Endometrium (tissue), 2 donors: ENCODE results near the gene IRF2BP2.

ENCODE experiments used
- FAIRE-seq: peaks from 2 replicates; lab custom pipeline; 2012; peaks lifted over from hg19 to GRCh38; lab: Jason Lieb, UNC
- donor health status: control.
- donor health status: control.

Gene IRF2BP2

DNA sequence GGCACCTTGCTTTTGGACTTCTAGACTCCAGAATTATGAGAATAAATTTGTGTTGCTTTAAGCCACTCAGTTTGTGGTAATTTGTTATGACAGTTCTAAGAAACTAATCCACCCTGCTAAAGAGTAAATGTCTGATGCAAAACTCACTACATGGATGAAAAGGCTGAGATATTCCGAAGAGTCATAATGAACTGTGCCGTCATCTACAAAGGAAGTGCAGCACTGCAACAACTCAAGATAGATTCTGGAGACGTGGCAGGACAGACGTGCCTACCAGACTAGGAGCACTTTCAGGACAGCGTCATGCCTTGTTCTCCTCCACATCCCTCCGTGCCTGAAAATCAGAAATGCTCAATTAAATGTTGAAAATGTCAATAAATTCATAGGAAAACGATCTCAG, 24.4 kb upstream of the IRF2BP2 start:
- FAIRE-seq, result no peak

DNA sequence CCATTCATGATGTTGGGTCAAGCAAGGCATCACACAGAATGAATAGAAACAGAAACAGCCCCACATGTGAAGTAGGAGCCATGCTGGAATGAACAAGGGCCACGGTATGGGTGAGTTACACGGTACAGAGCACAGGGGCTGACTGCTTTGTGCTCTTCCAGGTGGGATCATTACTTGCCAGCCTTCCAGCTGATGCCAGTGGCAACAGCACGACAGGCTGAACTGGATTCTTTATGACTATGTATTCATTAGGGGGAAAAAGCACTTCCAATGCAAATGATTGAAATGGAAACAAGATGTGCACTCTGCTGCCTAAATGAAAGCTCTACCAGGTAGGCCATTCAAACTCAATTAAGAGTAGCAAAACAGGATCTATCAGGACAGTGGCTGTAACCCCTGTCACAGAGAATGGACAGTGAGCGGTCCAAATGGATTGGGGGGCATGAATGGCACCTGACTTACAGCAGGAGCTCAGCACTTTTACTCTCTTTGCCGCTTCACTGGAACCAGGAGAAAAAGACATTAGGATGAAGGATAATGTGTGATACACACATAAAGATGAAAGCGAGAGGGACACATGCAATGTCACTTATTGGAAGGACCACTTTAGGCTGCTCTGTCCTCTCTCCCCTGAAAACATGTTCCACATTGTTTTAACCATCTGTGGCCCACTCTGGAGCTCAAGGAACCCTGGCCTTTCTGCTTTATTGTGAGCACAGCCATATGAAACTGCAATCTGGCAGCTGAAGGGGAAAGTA, 23.4 kb upstream of the IRF2BP2 start:
- FAIRE-seq, result no peak

DNA sequence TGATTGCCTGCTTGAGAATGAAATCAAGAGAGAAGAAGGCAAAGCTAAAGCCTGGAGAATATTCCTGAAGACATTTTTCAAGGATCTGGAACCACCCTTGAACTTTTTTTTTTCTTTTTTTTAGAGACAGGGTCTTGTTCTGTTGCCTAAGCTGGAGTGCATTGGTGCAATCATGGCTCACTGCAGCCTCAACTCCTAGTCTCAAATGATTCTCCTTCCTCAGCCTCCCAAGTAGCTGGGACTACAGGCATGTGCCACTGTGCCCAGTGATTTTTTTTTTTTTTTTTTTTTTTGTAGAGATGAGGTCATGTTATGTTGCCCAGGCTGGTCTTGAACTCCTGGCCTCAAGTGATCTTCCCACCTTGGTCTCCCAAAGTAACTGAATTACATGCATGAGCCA, 22.2 kb upstream of the IRF2BP2 start:
- no peak for FAIRE-seq

DNA sequence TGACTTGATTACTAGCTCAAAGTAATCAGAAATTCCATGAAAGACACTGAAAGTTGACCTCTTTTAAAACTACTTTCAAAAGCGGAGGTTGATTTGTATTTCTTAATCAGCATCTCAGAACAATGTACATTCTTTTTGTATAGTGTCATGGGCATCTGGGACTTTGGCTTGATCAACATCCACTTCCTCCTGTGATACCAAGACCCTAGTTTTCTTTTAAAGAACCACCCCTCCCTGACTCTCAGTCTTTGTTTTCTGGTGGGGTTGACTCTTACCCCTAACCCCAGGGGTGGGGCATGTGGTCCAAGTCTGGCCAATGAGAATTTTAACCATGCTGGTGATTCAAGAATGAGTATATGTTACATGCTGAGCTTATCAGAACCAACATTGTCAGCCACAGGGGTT, 21.7 kb upstream of the IRF2BP2 start:
- FAIRE-seq, result no peak

DNA sequence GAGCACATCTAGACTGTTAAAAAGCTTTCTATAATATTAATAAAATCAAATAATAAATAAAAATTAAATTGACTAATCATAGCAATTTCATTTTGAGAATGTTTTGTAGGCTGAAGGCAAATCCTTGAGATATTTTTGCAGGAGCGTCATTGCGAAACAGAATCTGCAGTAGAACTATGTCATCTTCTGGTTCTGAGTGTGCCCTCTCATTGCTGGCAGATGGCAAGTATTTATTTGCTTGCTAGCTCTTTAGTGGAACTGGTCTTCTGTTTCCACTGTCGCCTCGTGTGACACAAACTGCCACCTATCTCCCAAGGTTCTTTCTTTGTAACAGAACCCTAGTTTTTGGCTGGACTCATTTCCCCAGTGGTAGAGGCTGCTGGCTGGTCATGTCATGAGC, 19.0 kb upstream of the IRF2BP2 start:
- no peak for FAIRE-seq

DNA sequence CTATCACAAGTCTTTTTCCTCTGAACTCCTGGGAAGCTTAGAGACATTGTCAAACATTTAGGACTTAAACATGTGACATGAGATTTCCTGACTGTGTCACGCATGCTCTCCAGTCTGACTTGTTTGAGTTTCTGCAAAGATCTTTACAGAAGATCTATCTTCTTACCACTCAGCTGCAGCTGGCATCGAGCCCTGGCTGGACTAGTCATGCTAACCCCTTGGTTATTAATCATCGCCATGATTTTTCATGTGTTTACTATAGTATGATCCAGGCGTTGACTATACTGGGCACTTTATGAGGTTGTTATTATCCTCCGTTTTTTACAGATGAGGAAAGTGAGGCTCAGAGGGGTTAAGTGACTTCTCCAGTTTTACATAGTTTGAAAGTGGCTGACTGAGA, 18.1 kb upstream of the IRF2BP2 start:
- no peak for FAIRE-seq

DNA sequence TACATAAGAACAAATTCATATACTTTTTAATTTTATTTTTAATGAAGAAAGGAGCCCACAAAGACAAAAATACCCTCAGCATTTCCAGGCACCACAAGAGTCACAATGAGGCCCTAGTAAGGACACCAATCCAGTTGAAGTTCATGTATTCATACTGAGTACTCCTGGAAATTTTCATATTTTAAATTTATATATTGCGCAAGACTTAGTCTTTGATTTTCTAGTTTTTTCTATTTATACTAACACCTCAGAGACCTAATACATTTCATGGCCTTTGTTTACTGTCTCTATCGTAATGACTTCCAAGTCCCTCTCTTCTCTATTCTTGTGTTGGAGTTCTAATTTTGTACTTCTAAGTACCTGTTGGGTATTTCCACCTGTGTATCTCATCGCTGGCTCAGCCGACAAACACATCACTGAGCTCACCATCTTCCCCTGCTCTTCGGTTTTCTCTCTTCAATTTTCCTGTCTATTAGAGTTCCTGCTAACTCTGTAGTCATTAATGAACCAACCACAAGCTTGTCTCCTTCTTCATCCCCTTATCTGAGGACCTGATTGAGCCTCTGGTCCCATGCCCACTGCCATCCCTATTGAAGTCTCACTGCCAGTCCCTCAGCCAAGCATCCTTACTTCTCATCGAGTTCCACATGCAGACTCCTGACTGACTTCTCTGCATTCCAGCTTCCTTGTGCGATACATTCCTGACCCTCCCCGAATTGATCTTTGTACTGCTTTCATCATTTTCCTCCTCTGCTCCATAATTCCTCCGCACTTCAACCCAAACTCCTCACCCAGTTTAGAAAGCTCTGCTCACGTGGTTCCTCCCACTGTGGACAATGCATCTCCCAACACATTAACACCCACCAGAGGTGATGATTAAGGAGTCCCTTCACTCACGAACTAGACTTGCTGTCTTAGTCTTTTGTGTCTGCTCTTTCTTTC, 17.3 kb upstream of the IRF2BP2 start:
- FAIRE-seq, result no peak

DNA sequence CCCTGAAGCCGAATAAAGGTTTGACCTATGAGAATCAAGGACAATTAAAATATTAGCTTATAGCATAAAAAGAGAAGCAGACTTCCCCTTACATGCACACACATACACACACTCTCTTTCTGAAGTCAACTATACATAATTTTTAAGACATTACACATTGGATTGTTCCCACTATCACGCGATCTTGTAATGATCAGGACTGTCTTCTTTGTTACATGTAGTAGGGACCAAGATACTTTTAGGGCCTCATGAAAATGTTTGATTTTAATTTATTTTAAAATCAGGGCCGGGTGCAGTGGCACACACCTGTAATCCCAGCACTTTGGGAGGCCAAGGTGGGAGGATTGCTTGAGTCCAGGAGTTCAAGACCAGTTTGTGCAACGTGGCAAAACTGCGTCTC, 16.4 kb upstream of the IRF2BP2 start:
- FAIRE-seq, result no peak

DNA sequence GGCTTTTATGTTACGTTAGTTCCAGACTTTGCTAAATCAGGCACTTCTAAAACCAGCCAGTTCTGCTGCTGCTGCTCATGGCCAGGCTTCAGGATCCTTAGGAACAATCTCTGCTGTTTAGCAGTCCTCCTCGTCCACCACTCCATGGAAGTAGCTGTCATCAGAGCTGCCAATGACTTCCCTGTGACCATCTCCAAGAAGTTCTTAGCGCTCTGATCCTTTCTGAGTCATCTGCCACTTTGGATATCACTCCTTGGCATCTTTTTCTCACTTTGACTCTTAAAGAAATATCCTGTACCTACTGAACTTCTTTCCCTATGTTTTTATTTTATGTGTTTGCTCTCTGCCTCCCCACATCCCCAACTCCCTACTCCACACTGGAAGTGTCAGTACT, 14.7 kb upstream of the IRF2BP2 start:
- no peak for FAIRE-seq

DNA sequence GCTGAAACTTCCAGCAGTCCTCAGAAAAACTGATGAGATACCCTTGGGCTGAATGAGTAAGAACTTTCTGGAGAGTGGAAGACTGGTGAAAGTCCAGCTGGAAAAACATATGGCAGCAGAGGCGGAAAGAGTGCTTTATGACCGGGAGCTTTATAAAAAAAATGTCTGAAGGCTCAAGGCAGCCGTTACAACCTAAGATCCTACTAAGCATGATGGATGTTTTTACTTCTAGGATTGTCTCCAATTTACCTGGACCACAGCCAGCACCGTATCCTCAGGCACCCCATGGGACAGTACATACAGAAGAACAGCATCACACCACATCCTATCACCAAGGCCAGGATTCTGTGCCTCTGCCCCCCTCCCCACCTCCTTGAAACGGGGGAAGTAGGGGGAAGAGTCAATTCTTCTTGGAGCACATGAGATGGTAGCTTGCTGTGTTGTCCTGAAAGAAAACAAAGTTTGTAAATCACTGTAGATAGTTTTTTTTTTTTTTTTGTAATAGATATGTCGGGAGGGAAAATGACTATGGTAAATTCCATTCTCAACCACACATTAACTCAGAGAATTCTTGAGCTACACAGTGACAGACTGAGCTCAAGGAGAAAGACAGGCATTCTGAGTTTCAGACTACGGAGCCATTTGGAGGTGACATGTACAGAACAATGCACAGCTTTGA, 11.8 kb upstream of the IRF2BP2 start:
- FAIRE-seq, result no peak

DNA sequence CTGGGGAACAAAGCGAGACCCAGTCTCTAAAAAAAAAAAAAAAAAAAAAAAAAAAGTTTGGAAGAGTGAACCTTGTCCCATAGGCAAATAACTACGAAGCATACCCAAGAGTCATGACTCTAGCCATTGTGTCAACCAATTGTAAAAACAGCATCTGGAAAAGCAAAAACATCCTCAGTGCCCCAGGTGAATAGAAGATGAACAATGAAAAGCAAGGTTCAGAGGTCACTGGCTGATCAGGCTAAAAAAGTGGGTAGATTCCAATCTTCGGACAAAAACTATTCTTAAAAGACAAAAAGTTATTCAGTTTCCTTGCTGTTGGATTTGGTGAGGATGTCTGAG, 11.1 kb upstream of the IRF2BP2 start:
- FAIRE-seq, result no peak

DNA sequence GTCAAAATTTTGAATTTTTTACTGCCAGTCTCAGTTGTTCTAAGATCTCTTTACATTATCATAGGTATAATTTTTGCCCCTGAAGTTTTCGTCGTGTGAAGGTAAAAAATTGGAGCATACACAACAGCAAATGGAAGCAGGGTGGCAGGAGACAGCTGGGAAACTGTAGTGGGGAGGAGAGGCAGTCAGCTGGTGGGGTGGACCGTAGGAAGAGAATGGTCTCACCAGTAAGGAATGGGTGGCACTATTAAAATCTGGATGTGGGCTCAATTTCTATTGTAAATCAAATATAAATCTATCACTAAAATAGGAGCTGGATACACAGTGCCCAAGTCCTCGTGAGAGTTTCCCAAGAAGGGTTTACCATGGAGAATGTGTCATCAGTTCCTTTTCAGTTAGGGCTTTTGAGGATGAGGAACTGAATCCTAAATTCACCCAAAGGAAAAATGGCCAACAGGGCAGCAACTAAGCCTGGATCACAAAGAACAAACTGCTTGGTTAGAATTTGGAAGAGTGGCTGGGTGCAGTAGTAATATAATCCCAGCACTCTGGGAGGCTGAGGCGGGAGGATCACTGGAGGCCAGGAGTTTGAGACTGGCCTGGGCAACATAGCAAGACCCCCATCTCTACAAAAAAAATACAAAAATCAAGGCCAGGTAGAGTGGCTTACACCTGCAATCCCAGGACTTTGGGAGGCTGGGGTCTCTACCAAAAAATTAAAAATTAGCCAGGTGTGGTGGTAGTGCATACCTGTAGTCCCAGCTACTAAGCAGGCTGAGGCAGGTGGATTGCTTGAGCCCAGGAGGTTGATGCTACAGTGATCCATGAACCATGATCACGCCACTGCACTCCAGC, 10.5 kb upstream of the IRF2BP2 start:
- FAIRE-seq, result no peak

DNA sequence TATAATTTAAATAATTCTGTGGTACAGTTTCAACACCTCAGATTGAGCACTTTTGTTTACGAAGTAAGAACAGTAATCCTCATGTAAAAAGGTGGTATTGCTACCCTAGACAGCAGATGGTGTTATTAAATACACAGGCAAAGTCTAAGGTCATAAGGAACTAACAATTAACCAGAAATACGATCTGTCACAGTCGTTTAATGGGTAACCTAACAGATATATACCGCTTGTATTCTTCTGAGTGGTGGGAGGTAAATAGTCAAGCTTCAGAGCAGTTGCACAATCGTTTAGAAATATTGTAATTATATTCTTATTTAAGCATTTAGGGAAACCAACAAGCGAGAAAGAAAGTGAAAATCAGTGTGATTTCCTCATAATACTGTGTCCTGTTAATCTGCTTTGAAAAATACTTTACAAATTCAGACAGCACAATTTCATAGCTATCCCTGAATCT, 9.8 kb upstream of the IRF2BP2 start:
- no peak for FAIRE-seq

DNA sequence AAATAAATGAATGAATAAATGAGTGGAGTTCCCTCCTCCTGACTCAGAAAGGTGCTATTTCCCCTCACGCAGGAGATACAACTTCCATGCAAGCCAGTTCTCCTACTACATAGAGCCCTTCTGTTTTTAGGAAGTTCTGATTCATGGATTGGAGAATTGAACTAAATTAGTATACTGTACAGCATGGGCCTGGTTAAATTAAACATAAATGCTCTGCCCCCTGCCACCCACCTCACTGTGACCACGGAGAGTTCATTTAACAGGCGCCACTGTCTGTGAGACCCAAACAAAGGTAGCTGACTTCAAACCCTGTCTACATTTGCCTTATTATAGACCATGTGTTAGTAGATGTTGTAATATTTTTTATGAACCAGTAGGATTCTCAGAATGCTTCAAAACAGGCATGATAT, 9.1 kb upstream of the IRF2BP2 start:
- FAIRE-seq, result no peak

DNA sequence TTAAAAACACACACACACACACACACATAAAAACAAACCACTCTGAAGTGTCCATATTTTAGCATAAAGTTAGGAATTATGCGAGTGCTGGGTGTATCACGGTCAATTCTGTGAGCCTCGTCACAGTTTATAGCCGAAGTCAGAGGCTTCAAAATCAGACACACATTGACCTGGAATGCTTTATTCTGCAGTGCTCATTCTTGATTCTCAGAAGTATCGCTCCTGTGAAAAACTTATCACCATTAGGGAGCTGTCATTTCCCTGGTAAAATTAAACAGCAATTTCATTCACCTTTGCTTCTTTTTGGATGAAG, 8.7 kb upstream of the IRF2BP2 start:
- FAIRE-seq, result no peak

DNA sequence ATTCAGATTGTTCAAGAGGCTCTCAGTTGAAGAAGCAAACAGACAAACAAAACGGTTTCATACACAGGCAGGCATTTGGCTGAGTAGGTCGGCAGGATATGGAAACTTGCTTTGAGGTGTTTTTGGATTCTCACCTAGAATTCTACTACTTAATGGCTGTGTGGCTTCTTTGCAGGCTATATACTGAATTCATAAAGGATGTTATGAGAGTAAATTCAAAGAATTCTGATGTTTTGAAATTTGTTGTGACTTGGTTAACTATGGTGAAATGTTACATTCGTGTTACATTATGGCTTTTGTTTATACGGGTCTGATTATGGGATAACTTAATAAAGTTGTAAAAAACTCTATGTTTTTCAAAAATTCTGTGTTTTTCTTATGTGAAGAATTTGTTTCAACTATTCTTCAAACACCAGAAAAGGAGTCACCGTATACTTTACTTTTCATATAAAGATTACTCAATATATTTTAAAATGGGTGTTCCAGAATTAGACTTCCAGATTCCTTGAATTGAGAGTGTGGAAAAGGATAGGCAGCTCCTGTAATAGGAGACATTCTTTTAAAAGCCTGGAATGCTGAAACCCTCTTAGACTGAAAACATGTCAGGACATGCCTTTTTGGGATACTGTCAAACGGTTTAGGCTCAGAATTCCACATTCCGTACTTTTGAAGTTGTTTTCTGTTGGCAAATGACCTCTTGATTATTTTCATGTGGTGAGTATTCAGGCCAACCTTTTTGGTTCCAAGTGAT, 8.2 kb upstream of the IRF2BP2 start:
- no peak for FAIRE-seq

DNA sequence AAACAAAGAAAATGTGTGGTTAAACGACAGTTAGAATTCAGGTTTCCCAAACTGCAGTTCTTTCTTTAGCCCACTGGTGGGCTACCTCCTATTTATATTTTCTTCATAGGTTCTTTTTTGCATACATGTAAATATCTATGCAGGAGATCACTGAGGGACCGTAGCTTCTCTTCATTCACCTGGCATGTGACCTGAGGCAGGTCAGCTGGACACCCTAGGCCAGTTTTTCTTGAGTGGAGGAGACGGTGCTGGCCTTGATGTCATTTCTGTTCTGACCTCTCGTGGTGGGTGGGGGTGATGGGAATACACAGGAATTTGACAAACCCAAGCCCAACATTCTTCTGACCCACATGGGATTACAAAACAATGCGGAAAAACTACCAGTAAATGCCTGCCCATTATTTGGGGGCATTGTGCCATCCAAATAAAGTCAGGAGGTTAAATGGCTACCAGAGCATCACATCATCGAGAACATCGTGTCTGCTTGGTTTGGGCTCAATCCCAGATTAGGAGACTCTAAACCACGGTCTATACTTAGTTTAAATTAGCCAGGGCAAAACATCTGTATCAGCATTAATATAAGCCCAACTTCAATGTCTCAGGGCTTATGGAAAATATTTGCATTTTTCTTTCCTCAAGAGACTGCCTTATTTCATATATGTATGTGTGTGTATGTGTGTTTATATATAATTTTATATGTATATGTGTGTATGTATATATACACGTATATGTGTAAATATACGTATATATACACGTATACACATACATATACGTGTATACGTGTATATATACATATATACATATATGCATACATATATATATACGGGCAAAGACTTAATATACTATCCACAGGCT, 7.4 kb upstream of the IRF2BP2 start:
- no peak for FAIRE-seq

DNA sequence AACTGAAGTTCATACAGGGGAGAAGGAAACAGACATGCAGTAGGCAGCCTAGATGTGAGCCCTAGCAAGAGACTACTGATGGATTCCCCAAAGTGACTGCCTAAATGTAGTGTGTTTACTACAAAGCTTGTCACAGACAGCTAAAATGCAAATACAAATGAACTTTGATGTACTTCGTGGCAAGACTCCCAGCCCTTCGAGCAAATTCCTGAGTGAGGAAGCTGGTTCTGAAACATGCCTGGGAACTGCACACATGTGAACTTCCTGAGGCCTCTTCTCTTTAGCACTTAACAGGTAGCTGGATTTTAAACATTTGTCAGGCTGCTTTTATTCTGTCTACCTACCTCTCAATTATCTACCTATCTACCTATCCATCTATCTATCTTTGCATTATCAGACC, 6.7 kb upstream of the IRF2BP2 start:
- no peak for FAIRE-seq

DNA sequence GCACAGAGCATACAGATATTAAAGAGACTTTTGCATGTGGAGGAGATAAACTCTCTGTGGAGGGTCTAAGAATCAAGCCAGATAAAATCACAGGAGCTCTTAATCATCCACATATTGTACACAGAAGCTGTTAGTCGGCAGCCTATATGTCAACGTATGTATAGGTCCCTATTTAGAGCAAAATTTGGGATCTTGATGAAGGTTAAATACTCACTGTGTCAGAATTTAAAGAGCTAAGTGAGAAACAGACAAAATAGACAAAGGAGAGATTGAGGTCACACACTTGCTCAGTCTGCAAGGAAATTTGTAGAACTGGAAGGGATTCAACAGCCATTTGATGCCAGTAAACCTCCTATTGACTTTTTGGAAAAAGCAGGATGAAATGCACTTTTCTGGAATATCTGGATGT, 4.1 kb upstream of the IRF2BP2 start:
- FAIRE-seq, result no peak

DNA sequence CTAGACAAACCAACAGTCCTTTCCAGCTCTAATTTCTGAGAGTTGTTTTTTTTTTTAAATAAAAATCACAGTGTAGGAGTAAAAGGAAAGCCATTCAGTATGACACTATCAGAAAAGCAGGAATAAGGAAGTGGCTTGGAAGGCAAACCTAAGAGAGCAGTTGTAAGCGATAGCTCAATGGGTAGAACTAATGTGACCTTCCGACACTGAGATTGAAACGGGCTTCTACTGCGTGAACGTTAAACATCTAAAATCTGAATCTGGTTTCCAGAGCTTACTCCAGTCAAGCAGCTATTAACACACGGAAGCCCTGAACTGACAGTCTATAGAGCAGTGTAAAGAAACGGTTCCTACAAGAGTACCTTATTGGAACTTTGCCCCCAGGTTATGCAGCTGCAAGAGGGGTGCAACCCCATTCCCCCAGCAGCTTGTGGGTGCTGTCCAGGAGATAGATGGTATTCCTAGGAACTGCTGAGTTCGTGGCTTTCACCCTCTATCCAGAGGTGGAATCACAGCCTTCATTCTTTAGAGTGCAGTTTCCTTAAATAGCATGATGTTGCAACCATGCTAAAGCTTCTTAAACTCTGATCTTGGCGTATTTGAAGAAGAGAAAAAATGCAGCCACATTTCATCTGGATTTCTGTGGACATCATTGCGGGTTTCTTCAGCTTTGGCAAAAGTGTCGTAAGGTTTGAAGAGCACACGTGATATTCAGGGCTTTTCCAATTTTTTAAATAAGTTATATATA, 3.3 kb upstream of the IRF2BP2 start:
- FAIRE-seq, result no peak
